ENCODE measurements around the gene CFAP97D1.

Gene CFAP97D1

GRCh38 chr17:43823350-43824084 lies 43.3 kb downstream of the CFAP97D1 start:
- no peaks in the 10 kb centered on the region for H3K4me1 ChIP-seq (ENCODE audit: control insufficient read depth, insufficient read depth, low read length)
- CTCF ChIA-PET, result interaction anchor here (0.6 to 1.7 kb wide), 2 partner anchors 23 to 120 kb away, joined by 3 to 11 read pairs; partner anchors contain the start of gene CD300LG
- H3K4me3 ChIP-seq (ENCODE audit: low read depth, low read length), result no peak overlapping the region
- TF ChIP-seq WT1 (tag by site-specific recombination; IDR thresholded peaks at IDR 0.05) (no peak), ZNF366 (tag by site-specific recombination; conservative IDR thresholded peaks at IDR 0.05) (no peak), ZNF302 (tag by site-specific recombination; IDR thresholded peaks at IDR 0.05; ENCODE audit: low read depth) (no peak), ZNF23 (tag by site-specific recombination; IDR thresholded peaks at IDR 0.05; ENCODE audit: borderline replicate concordance) (no peak), TSHZ1 (tag by site-specific recombination; IDR thresholded peaks at IDR 0.05; ENCODE audit: borderline replicate concordance) (no peak), ZNF133 (tag by site-specific recombination; IDR thresholded peaks at IDR 0.05) (no peak), ZBTB7A (tag by site-specific recombination; IDR thresholded peaks at IDR 0.05; ENCODE audit: low read depth) (no peak), ZNF146 (tag by site-specific recombination; IDR thresholded peaks at IDR 0.05) (no peak), ZNF660 (tag by site-specific recombination; IDR thresholded peaks at IDR 0.05) (no peak)
- H3K27ac ChIP-seq (ENCODE audit: extremely low read depth, low read depth, low read length), result no peak overlapping the region
- H3K36me3 ChIP-seq (ENCODE audit: control insufficient read depth in 2 of 2, insufficient read depth in 1 of 2, low read length in 2 of 2), result peaks cover 21 to 75% of the 10 kb centered on the region in 2 experiments
- no peaks in the 10 kb centered on the region for H3K9me3 ChIP-seq (ENCODE audit: control insufficient read depth, insufficient read depth, low read depth, low read length)
- POLR2A ChIA-PET, result no interaction called here

GRCh38 chr17:43825567-43825966 lies 45.3 kb downstream of the CFAP97D1 start:
- no peak overlapping the region for H3K27ac ChIP-seq (ENCODE audit: extremely low read depth, low read depth, low read length)
- H3K36me3 ChIP-seq (ENCODE audit: control insufficient read depth in 2 of 2, insufficient read depth in 1 of 2, low read length in 2 of 2), result peaks cover 18 to 87% of the 10 kb centered on the region in 2 experiments
- H3K4me3 ChIP-seq (ENCODE audit: low read depth, low read length), result no peak overlapping the region
- CTCF ChIA-PET, result interaction anchor here (0.9 to 1.2 kb wide), 2 partner anchors 15 to 59 kb away, joined by 3 read pairs; no protein-coding TSS in a partner anchor
- no peaks in the 10 kb centered on the region for H3K9me3 ChIP-seq (ENCODE audit: control insufficient read depth, insufficient read depth, low read depth, low read length)
- no peaks in the 10 kb centered on the region for H3K4me1 ChIP-seq (ENCODE audit: control insufficient read depth, insufficient read depth, low read length)
- TF ChIP-seq ZSCAN16 (tag by site-specific recombination; IDR thresholded peaks at IDR 0.05) (no peak), ZNF26 (tag by site-specific recombination; IDR thresholded peaks at IDR 0.05) (no peak), ZFP41 (tag by site-specific recombination; IDR thresholded peaks at IDR 0.05; ENCODE audit: borderline replicate concordance) (no peak), ZNF23 (tag by site-specific recombination; IDR thresholded peaks at IDR 0.05; ENCODE audit: borderline replicate concordance) (no peak), ZNF112 (tag by site-specific recombination; IDR thresholded peaks at IDR 0.05) (no peak), ZNF354C (tag by site-specific recombination; IDR thresholded peaks at IDR 0.05; ENCODE audit: borderline replicate concordance, low read depth) (no peak), ZNF423 (tag by site-specific recombination; IDR thresholded peaks at IDR 0.05) (no peak), ZNF214 (tag by site-specific recombination; IDR thresholded peaks at IDR 0.05; ENCODE audit: borderline replicate concordance) (no peak), GFI1B (tag by site-specific recombination; IDR thresholded peaks at IDR 0.05) (no peak), ZFHX2 (tag by site-specific recombination; conservative IDR thresholded peaks at IDR 0.05) (no peak), ZNF398 (tag by site-specific recombination; IDR thresholded peaks at IDR 0.05) (no peak), ZNF211 (tag by site-specific recombination; IDR thresholded peaks at IDR 0.05; ENCODE audit: low read depth) (no peak), SALL2 (tag by site-specific recombination; IDR thresholded peaks at IDR 0.05; ENCODE audit: borderline replicate concordance) (no peak), PRDM1 (tag by site-specific recombination; IDR thresholded peaks at IDR 0.05) (no peak), KLF9 (tag by site-specific recombination; IDR thresholded peaks at IDR 0.05; ENCODE audit: low read depth) (no peak), ZNF529 (tag by site-specific recombination; IDR thresholded peaks at IDR 0.05; ENCODE audit: insufficient replicate concordance) (no peak), ZBTB17 (tag by site-specific recombination; IDR thresholded peaks at IDR 0.05) (no peak), ZNF19 (tag by site-specific recombination; IDR thresholded peaks at IDR 0.05; ENCODE audit: low read depth) (no peak), REPIN1 (tag by site-specific recombination; IDR thresholded peaks at IDR 0.05; ENCODE audit: low read depth) (no peak), HOXD13 (CRISPR knock-in tag; IDR thresholded peaks at IDR 0.05; ENCODE audit: borderline replicate concordance) (no peak)
- POLR2A ChIA-PET, result interaction anchor here (1.0 kb wide), 1 partner anchor 178 kb away, joined by 4 read pairs; no protein-coding TSS in a partner anchor

Measured in HEK293 (cell line).